Sigmoid colon (tissue), 7 donors: ENCODE measurements around the gene TECPR2. TPM values are rescaled to one million over a fixed set of nuclear protein-coding genes. Genes with fewer than 3 reads are reported as not detected.
A peak's percentile ranks its signal among the peaks of the same experiment; 100 is the strongest.

Experiments used
- DNase-seq: peaks from one replicate; pipeline ENCODE4 v3.0.0-alpha.2; 2019
- H3K27ac ChIP-seq, 4 donors: fragments of 200-600 bp; sonication (generic); one replicate each; pipeline ENCODE4 v1.5.1; 2016 to 2019; ENCODE audit warnings: mild to moderate bottlenecking in 1 of 4
- H3K27me3 ChIP-seq, 3 donors: fragments of 200-600 bp; sonication (generic); one replicate each; pipeline ENCODE4 v1.5.1; 2019; ENCODE audit warnings: mild to moderate bottlenecking in 1 of 3
- H3K36me3 ChIP-seq, 4 donors: fragments of 200-600 bp; sonication (generic); one replicate each; pipeline ENCODE4 v1.5.1; 2016 to 2019
- H3K4me1 ChIP-seq, 4 donors: fragments of 200-600 bp; sonication (generic); one replicate each; pipeline ENCODE4 v1.5.1; 2017 to 2019
- H3K4me3 ChIP-seq, 4 donors: fragments of 200-600 bp; sonication (generic); one replicate each; pipeline ENCODE4 v1.5.1; 2017 to 2019; ENCODE audit warnings: mild to moderate bottlenecking in 2 of 4, moderate library complexity in 1 of 4
- H3K9me3 ChIP-seq, 4 donors: fragments of 200-600 bp in 3 of 4; sonication (generic) in 3 of 4; one replicate each; pipeline versions ENCODE4 v1.5.1 to v1.6.1; 2013 to 2019
- CTCF ChIP-seq, 4 experiments: fragments of 450-650 bp in 3 of 4; fragments of 200-600 bp in 1 of 4; IDR thresholded peaks; one replicate each; pipeline ENCODE4 v1.5.1; 2016 to 2019; ENCODE audit warnings: antibody characterized with exemption in 4 of 4, mild to moderate bottlenecking in 3 of 4, moderate library complexity in 2 of 4
- EP300 ChIP-seq, 4 donors: sonication (generic); formaldehyde crosslinking; IDR thresholded peaks; one replicate each; pipeline ENCODE4 v1.6.1; 2017; ENCODE audit warnings: antibody characterized with exemption in 4 of 4
- POLR2A ChIP-seq, 2 donors: fragments of 450-650 bp; IDR thresholded peaks; one replicate each; pipeline ENCODE4 v1.6.1; 2016; ENCODE audit warnings: antibody characterized with exemption in 2 of 2, mild to moderate bottlenecking in 2 of 2, moderate library complexity in 2 of 2
- POLR2AphosphoS5 ChIP-seq, 4 donors: sonication (generic); formaldehyde crosslinking; IDR thresholded peaks; one replicate each; pipeline ENCODE4 v1.6.1; 2017; ENCODE audit warnings: antibody characterized with exemption in 4 of 4
- WGBS, 2 donors: extraction: QIAGEN DNeasy Blood & Tissue Kit; methylation state at CpG; one replicate each; pipeline ENCODE4 v1.1.7; 2013; 5-methylcytosine and 5-hydroxymethylcytosine counted together
- intact Hi-C: fragments of 100-400 bp; cut with DNase I; formaldehyde crosslinking; loops from one replicate; pipeline ENCODE4 v1.15.1; 2023
- polyA plus RNA-seq, 3 donors: library from polyadenylated mRNA; stranded (reverse); fragments of 200-250 nt; gene quantifications; one replicate each; pipeline ENCODE4 v1.2.3, GENCODE V29; 2013
- total RNA-seq, 4 donors: library from RNA; depleted of rRNA; stranded (reverse); fragments of >200 nt; gene quantifications; one replicate each; pipeline ENCODE4 v1.1.0, GENCODE V29; 2016
- donor health status: healthy with polysubstance abuse.
- donor health status: Bipolar disorder and iron deficiency.
- donor health status: healthy.

TECPR2 gene
- total and polyA plus RNA-seq, 7 donors = 2.1 to 51.0 (median 15.3) TPM

GRCh38 chr14:102419716-102420115 is 57.0 kb downstream of the TECPR2 start:
- no peak for DNase-seq
- H3K27me3 ChIP-seq = no peaks in the 10 kb centered on the region
- peaks cover 0 to 19% (median 8%) of the 10 kb centered on the region in 4 donors for H3K36me3 ChIP-seq
- WGBS, 2 donors = 82 to 90% methylated on average over 8 of the region's 8 CpGs
- H3K27ac ChIP-seq = no peak overlapping the region
- no peak overlapping the region for H3K4me3 ChIP-seq
- H3K4me1 ChIP-seq = peaks cover 0 to 16% (median 12%) of the 10 kb centered on the region in 4 donors
- TF ChIP-seq POLR2A (IDR thresholded peaks at IDR 0.05) = no peak
- no peak for TF ChIP-seq EP300 (IDR thresholded peaks at IDR 0.05)
- no peak for TF ChIP-seq POLR2AphosphoS5 (IDR thresholded peaks at IDR 0.05)
- no peak for TF ChIP-seq CTCF (IDR thresholded peaks at IDR 0.05)
- H3K9me3 ChIP-seq = no peaks in the 10 kb centered on the region
- intact Hi-C loops = no loop called here

GRCh38 chr14:102421411-102422057 is 58.8 kb downstream of the TECPR2 start:
- DNase-seq = peak; percentile 41
- Histone ChIP-seq H3K9me3 (no peaks in the 10 kb centered on the region), H3K27ac (no peak overlapping the region), H3K36me3 (peaks cover 0 to 15% (median 4%) of the 10 kb centered on the region in 4 donors), H3K4me1 (peaks cover 0 to 9% (median 5%) of the 10 kb centered on the region in 4 donors), H3K4me3 (no peak overlapping the region), H3K27me3 (no peaks in the 10 kb centered on the region)
- no peak for TF ChIP-seq EP300 (IDR thresholded peaks at IDR 0.05)
- no peak for TF ChIP-seq POLR2A (IDR thresholded peaks at IDR 0.05)
- no peak for TF ChIP-seq POLR2AphosphoS5 (IDR thresholded peaks at IDR 0.05)
- no peak for TF ChIP-seq CTCF (IDR thresholded peaks at IDR 0.05)
- intact Hi-C loops = no loop called here
- WGBS, 2 donors = 88 to 90% methylated on average over 10 of the region's 10 CpGs

- no peak overlapping the region for H3K4me3 ChIP-seq
- H3K4me1 ChIP-seq = no peaks in the 10 kb centered on the region
- H3K36me3 ChIP-seq = peaks cover 0 to 41% (median 2%) of the 10 kb centered on the region in 4 donors
- TF ChIP-seq EP300 (IDR thresholded peaks at IDR 0.05) = no peak
- no peak for TF ChIP-seq CTCF (IDR thresholded peaks at IDR 0.05)
- no peak for TF ChIP-seq POLR2AphosphoS5 (IDR thresholded peaks at IDR 0.05)
- no peak for TF ChIP-seq POLR2A (IDR thresholded peaks at IDR 0.05)
- intact Hi-C loops = no loop called here
- H3K9me3 ChIP-seq = no peaks in the 10 kb centered on the region
- DNase-seq = peak; percentile 8
- H3K27me3 ChIP-seq = no peaks in the 10 kb centered on the region
- 85 to 91% methylated on average over 4 of the region's 4 CpGs for WGBS, 2 donors
- H3K27ac ChIP-seq = no peak overlapping the region
These were observed 61.8 kb downstream of the TECPR2 start for GRCh38 chr14:102424520-102424919.

- Histone ChIP-seq H3K27me3 (no peaks in the 10 kb centered on the region), H3K9me3 (no peaks in the 10 kb centered on the region), H3K4me3 (no peak overlapping the region), H3K36me3 (peaks cover 0 to 39% (median 2%) of the 10 kb centered on the region in 4 donors), H3K4me1 (no peaks in the 10 kb centered on the region), H3K27ac (no peak overlapping the region)
- peak; percentile 46 for DNase-seq
- WGBS, 2 donors = 96 to 97% methylated on average over 10 of the region's 10 CpGs
- TF ChIP-seq POLR2AphosphoS5 (IDR thresholded peaks at IDR 0.05) (no peak), POLR2A (IDR thresholded peaks at IDR 0.05) (no peak), CTCF (IDR thresholded peaks at IDR 0.05) (no peak), EP300 (IDR thresholded peaks at IDR 0.05) (no peak)
- intact Hi-C loops = no loop called here
These were observed 62.2 kb downstream of the TECPR2 start for GRCh38 chr14:102424923-102425322.
